Chondrocyte (in vitro differentiated cells): Measurements from ENCODE around the gene EXD1. TPM values are rescaled to one million over a fixed set of nuclear protein-coding genes. Genes with fewer than 3 reads are reported as not detected.
"Not testable (repeated sequence)": the region's sequence is repeated elsewhere in the genome, so short reads cannot be mapped to it uniquely, and the experiment has no call there.

Experiments used
- DNase-seq: peaks from one replicate; pipeline ENCODE4 v3.0.0; 2021; ENCODE audit warnings: mixed read lengths, low spot score
- H3K27ac Mint-ChIP-seq: one replicate; pipeline ENCODE4 v1.8.0; 2021; ENCODE audit warnings: mild to moderate bottlenecking, moderate library complexity, mixed read lengths; ENCODE audit not compliant: unreplicated experiment
- H3K27me3 Mint-ChIP-seq: 2 replicates; pipeline ENCODE4 v1.8.0; 2021; ENCODE audit warnings: low read depth, mixed read lengths
- H3K36me3 Mint-ChIP-seq: 2 replicates; pipeline ENCODE4 v1.8.0; 2021; ENCODE audit warnings: low read depth, mixed read lengths
- H3K4me1 Mint-ChIP-seq: 2 replicates; pipeline ENCODE4 v1.8.0; 2021; ENCODE audit warnings: low read depth, mild to moderate bottlenecking, mixed read lengths
- H3K4me3 Mint-ChIP-seq: one replicate; pipeline ENCODE4 v1.8.0; 2021; ENCODE audit warnings: mild to moderate bottlenecking, moderate library complexity, mixed read lengths; ENCODE audit not compliant: unreplicated experiment
- H3K9me3 Mint-ChIP-seq: 2 replicates; pipeline ENCODE4 v1.8.0; 2021; ENCODE audit warnings: low read depth, mixed read lengths
- total RNA-seq: library from RNA; stranded (reverse); gene quantifications from 3 replicates; pipeline ENCODE4 v1.2.1, GENCODE V29; 2021
- TF ChIP-seq, protein P1 (sequence below): fragments of 200-600 bp; sonication (generic); IDR thresholded peaks from 2 replicates; pipeline ENCODE4 v1.5.0; 2021; ENCODE audit warnings: antibody characterized with exemption, mild to moderate bottlenecking, moderate library complexity

EXD1 gene
- total RNA-seq, 1 donor from 2014 or later = not detected

DNA sequence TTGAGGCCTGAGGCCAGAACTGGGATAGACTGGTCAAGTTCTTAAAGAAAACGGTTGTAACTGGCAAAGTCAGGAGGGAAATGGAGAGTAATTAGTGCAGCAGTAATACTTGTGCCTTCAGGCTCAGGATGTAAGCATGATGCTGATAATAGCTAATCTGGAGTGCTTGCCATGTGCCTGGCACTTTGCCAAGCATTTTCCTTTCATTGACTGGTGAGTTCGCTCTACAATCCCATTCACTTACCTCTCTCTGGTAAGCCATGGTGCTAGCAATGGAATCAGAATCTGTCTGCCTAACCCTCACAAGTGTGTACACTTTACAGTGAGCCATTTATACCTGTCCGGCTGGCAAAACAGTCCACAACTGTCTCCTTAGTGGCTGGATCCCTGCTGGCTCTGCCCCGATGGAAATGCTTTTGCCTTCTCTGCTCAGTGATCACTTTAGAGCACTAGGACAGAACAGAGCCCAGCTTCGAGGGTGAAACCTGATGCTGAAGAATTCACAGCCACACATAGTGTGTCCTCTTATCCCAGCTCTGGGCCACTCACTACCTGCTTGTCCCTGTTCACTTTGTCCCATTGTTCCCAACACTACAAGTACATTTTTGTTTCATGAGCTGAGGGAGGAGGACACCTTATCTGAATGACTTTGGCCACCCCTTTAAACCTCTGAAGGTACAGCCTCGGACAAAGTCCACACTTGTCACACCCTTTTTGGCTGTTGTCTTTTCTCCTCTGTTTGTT is 10.8 kb upstream of the EXD1 start:
- H3K4me1 Mint-ChIP-seq = no peaks in the 10 kb centered on the region
- TF ChIP-seq, protein P1, sequence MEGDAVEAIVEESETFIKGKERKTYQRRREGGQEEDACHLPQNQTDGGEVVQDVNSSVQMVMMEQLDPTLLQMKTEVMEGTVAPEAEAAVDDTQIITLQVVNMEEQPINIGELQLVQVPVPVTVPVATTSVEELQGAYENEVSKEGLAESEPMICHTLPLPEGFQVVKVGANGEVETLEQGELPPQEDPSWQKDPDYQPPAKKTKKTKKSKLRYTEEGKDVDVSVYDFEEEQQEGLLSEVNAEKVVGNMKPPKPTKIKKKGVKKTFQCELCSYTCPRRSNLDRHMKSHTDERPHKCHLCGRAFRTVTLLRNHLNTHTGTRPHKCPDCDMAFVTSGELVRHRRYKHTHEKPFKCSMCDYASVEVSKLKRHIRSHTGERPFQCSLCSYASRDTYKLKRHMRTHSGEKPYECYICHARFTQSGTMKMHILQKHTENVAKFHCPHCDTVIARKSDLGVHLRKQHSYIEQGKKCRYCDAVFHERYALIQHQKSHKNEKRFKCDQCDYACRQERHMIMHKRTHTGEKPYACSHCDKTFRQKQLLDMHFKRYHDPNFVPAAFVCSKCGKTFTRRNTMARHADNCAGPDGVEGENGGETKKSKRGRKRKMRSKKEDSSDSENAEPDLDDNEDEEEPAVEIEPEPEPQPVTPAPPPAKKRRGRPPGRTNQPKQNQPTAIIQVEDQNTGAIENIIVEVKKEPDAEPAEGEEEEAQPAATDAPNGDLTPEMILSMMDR = no peak
- no peak overlapping the region for H3K27ac Mint-ChIP-seq
- H3K4me3 Mint-ChIP-seq = no peak overlapping the region
- H3K36me3 Mint-ChIP-seq = peaks cover 5% of the 10 kb centered on the region
- no peak for DNase-seq
- no peaks in the 10 kb centered on the region for H3K27me3 Mint-ChIP-seq
- H3K9me3 Mint-ChIP-seq = no peaks in the 10 kb centered on the region

DNA sequence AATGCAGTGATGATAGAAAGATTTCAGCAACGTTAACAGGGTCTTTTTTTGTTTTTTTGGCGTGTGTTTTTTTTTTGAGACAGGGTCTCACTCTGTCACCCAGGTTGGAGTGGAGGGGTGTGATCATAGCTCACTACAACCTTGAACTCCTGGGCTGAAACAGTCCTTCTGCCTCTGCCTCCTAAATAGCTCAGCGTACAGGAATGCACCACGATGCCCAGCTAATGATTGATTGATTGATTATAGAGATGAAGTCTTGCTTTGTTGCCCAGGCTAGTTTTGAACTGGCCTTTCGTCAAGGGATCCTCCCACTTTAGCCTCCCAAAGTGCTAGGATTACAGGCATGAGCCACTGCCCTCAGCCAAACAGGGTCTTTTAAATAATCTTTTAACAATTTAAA is 7.5 kb upstream of the EXD1 start:
- H3K9me3 Mint-ChIP-seq = no peaks in the 10 kb centered on the region
- H3K4me3 Mint-ChIP-seq = no peak overlapping the region
- no peaks in the 10 kb centered on the region for H3K36me3 Mint-ChIP-seq
- no peaks in the 10 kb centered on the region for H3K27me3 Mint-ChIP-seq
- TF ChIP-seq, protein P1 = no peak
- H3K27ac Mint-ChIP-seq = peak overlapping the region; percentile 74
- peaks cover 6% of the 10 kb centered on the region for H3K4me1 Mint-ChIP-seq
- no peak for DNase-seq

- peaks cover 20% of the 10 kb centered on the region for H3K4me1 Mint-ChIP-seq
- no peaks in the 10 kb centered on the region for H3K27me3 Mint-ChIP-seq
- no peak overlapping the region for H3K4me3 Mint-ChIP-seq
- no peaks in the 10 kb centered on the region for H3K36me3 Mint-ChIP-seq
- DNase-seq = no peak
- no peaks in the 10 kb centered on the region for H3K9me3 Mint-ChIP-seq
- H3K27ac Mint-ChIP-seq = no peak overlapping the region
- TF ChIP-seq, protein P1 = no peak
Measured at GRCh38 chr15:41235929-41236328, 5.4 kb upstream of the EXD1 start.

- H3K9me3 Mint-ChIP-seq, H3K27me3 Mint-ChIP-seq, DNase-seq, H3K4me3 Mint-ChIP-seq, H3K36me3 Mint-ChIP-seq, H3K27ac Mint-ChIP-seq: not testable (repeated sequence)
- peaks cover 25% of the 10 kb centered on the region for H3K4me1 Mint-ChIP-seq
Measured at GRCh38 chr15:41235228-41235627, 4.7 kb upstream of the EXD1 start.

DNA sequence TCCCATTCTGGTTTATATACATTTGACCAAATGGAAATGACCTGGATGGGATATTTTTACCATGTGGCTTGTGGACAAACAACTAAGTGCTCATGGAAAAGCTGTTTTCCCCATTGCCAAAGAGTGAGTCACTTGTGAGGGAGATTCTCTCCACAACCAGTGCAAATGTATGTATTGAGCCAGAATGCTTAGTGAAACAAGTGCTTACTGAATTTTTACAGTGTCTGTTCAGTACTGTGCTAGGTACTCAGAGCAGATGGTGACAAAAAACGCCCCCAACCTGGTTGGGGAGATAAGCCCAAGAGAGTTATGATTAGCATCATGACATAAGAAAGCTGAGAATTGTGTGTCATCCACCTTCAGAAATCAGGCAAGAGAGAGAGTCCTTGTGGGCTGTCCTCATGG is 2.8 kb upstream of the EXD1 start:
- peaks cover 25% of the 10 kb centered on the region for H3K4me1 Mint-ChIP-seq
- TF ChIP-seq, protein P1 = no peak
- no peak overlapping the region for H3K27ac Mint-ChIP-seq
- DNase-seq = no peak
- H3K9me3 Mint-ChIP-seq = no peaks in the 10 kb centered on the region
- no peaks in the 10 kb centered on the region for H3K36me3 Mint-ChIP-seq
- H3K27me3 Mint-ChIP-seq = no peaks in the 10 kb centered on the region
- no peak overlapping the region for H3K4me3 Mint-ChIP-seq
